Esophagus muscularis mucosa (tissue), 3 donors: Measurements from ENCODE around the gene PHOX2A.

ENCODE experiments used
- CTCF ChIP-seq, 3 experiments: fragments of 200-600 bp in 2 of 3; fragments of 450-650 bp in 1 of 3; sonication (generic) in 2 of 3; IDR thresholded peaks; one replicate each; pipeline ENCODE4 v1.5.1; 2017 to 2019; ENCODE audit warnings: antibody characterized with exemption in 3 of 3, mild to moderate bottlenecking in 2 of 3, moderate library complexity in 1 of 3
- POLR2A ChIP-seq: fragments of 450-650 bp; IDR thresholded peaks from one replicate; pipeline ENCODE4 v1.6.1; 2017; ENCODE audit warnings: antibody characterized with exemption, moderate library complexity, mild to moderate bottlenecking, low read depth
- POLR2AphosphoS5 ChIP-seq, 2 donors: sonication (generic); formaldehyde crosslinking; IDR thresholded peaks; one replicate each; pipeline ENCODE4 v1.6.1; 2017; ENCODE audit warnings: antibody characterized with exemption in 2 of 2

GRCh38 chr11:72225411-72225951 lies 18.5 kb downstream of the PHOX2A start:
- TF ChIP-seq CTCF (IDR thresholded peaks at IDR 0.05) (no peak), POLR2AphosphoS5 (IDR thresholded peaks at IDR 0.05) (peak in 1 of 2 donors; percentile 15), POLR2A (no peak)
